ENCODE measurements around the gene KNDC1.
A peak's percentile ranks its signal among the peaks of the same experiment; 100 is the strongest.
"Not testable (repeated sequence)": the region's sequence is repeated elsewhere in the genome, so short reads cannot be mapped to it uniquely, and the experiment has no call there.

The KNDC1 gene

GRCh38 chr10:133247681-133248333, 87.8 kb downstream of the KNDC1 start:
- DNase-seq = no peak

- DNase-seq = no peak
These were observed 88.3 kb downstream of the KNDC1 start for GRCh38 chr10:133248334-133248715.

- DNase-seq = no peak
These were observed 89.2 kb downstream of the KNDC1 start for GRCh38 chr10:133249094-133249780.

DNA sequence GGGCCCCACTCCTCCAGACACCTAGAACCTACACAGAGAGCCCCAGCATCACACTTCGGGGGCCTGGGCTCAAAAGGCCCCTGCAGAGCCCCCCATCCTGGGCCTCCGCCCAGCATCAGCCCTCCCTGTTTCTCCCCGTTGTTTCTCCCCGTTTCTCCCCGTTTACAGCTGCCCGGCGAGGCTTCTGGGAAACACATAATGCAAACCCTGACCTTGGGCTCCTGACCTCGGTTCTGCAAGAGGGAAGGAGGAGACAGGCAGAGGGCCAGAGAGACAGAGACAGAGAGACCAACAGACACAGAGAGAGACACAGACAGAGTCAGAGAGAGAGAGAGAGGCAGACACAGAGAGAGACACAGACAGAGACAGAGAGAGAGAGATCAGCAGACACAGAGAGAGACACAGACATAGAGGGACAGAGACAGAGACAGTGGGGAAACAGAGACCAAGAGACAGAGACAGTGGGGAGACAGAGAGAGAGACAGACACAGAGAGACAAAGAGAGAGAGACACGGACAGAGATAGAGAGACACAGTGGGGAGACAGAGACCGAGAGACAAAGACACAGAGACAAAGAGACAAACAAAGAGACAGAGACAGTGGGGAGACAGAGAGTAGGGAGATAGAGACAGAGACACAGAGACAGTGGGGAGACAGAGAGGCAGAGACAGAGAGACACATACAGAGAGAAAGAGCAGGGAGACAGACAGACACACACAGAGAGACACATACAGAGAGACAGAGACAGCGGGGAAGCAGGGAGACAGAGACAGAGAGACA, 90.1 kb downstream of the KNDC1 start:
- no peak for DNase-seq

- no peak for DNase-seq
These were observed 91.6 kb downstream of the KNDC1 start for GRCh38 chr10:133251388-133252222.

GRCh38 chr10:133252223-133252552, 92.2 kb downstream of the KNDC1 start:
- no peak for DNase-seq

- no peak for DNase-seq
These were observed 93.4 kb downstream of the KNDC1 start for GRCh38 chr10:133253361-133253955.

GRCh38 chr10:133254421-133255120, 94.6 kb downstream of the KNDC1 start:
- DNase-seq = no peak

- no peak for DNase-seq
These were observed 95.3 kb downstream of the KNDC1 start for GRCh38 chr10:133255323-133255722.

- peak in 1 of 2 donors; percentile 53 for DNase-seq
These were observed 97.6 kb downstream of the KNDC1 start for GRCh38 chr10:133257489-133258065.

DNA sequence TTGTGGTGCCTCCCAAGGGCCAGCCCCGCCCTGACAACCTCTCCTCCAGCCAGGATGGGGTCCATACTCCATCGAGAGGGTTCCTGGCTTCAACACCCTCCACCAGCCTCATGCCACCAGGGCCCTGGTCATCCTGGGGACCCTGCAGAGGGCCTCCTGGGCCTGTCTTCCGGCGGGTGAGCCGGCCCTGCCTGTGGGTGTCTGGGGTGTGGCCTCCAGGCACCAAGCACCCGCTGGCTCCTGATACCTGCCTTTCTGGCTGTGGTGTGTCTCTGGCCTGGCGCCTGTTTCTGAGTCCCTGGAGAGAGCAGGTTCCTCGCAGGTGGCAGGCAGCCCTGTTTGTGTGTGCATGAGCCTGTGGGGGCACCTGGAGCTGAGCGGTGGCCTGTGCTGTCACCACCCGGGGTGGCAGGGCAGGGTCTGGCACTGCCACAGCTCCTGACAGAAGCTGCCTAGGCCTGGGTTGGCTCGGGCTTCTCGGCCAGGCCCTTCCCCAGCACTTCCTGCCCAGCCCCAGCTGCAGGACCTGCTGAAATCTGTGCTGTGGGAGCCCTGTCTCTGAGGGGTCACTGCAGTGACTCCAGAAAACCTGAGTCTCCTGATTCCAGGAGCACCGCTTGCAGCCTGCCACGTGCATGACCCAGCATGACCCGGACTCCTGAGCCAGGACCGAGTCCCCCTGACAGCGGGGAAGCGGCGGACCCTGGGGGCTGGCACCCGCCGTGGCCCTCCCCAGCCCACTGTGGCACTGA, 98.2 kb downstream of the KNDC1 start:
- peak; percentile 41 to 50 for DNase-seq

GRCh38 chr10:133258818-133259601, 99.0 kb downstream of the KNDC1 start:
- DNase-seq = peak; percentile 92 to 93

DNA sequence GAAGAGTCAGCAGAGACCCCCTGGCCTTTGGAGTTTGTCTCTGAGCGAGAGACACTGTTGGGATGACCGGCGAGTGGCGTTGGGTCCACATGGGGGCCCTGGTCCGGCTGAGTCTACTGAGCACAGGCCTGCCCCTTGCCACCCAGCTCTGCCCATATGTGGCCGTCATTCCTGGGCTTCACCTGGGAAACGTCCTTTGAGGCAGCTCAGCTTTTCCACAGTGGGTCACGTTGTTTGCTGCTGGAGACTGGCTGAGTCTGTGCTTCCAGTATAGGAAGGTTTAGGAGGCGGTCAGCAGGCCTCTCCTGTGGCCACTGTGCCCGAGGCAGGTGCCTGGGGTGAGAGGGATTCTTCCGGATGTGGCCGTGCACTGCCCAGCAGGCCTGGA, 99.6 kb downstream of the KNDC1 start:
- DNase-seq = no peak

GRCh38 chr10:133260895-133261725, 101.1 kb downstream of the KNDC1 start:
- peak; percentile 73 to 75 for DNase-seq

GRCh38 chr10:133261726-133262325, 101.8 kb downstream of the KNDC1 start:
- DNase-seq = peak; percentile 91

DNA sequence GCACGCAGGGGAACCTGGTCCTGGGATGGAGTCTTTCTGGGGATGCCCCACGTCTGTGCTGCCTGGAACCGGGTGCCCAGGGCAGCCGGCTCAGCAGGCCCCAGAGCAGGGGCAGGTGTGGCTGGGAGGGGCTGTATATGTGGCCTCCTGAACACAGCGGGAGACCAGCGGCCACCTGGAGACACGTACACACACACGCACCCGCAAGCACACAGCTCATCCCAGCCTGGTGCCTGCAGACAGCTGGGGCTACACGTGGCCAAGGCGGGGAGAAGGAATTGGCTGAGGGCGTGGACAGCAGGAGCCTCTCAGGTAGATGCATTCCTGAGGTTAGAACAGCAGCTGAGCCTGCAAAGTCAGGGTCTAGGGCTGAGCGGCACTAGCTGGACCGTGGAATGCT, 102.7 kb downstream of the KNDC1 start:
- no peak for DNase-seq

- no peak for DNase-seq
These were observed 103.7 kb downstream of the KNDC1 start for GRCh38 chr10:133263674-133264073.

DNA sequence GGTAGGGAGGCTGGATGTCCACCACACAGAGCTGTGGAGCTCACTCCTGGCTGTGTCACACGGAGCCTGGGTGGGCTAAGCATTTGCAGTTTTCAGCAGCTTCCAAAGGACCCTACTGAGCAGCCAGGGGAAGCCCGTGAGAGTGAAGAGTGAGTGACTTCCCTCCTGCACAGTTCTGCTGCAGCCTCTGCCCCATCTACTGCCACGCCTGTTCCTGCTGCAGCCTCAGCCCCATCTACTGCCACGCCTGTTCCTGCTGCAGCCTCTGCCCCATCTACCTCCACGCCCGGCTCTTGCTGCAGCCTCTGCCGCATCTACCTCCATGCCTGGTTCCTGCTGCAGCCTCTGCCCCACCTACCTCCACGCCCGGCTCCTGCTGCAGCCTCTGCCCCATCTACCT, 104.4 kb downstream of the KNDC1 start:
- peak; percentile 61 to 66 for DNase-seq

DNA sequence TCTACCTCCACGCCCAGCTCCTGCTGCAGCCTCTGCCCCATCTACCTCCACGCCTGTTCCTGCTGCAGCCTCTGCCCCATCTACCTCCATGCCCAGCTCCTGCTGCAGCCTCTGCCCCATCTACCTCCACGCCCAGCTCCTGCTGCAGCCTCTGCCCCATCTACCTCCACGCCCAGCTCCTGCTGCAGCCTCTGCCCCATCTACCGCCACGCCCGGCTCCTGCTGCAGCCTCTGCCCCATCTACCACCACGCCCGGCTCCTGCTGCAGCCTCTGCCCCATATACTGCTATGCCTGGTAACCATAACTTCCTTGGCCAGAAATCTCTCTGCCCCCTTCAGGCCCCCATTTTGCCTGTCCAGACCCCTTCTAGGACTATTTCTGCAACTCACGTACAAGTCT, 105.0 kb downstream of the KNDC1 start:
- not testable (repeated sequence) for DNase-seq

All from CD4-positive, alpha-beta T cell treated with Interleukin-4 for 1 hour (primary cell).